Head of caudate nucleus (tissue), 42 donors: ENCODE data around the gene NOXA1.

Experiments
- DNase-seq, 42 donors: peaks; one replicate each; pipeline versions ENCODE4 v3.0.0 to v3.0.0-alpha.2; 2020 to 2021; ENCODE audit warnings: mixed read lengths in 7 of 42
- intact Hi-C: fragments of 100-400 bp; cut with DNase I; formaldehyde crosslinking; loops from one replicate; pipeline ENCODE4 v1.15.0; 2022

The NOXA1 gene

GRCh38 chr9:137416563-137417151 lies 6.5 kb upstream of the NOXA1 start:
- DNase-seq, result no peak
- intact Hi-C loops, result no loop called here

GRCh38 chr9:137417161-137418021 lies 5.8 kb upstream of the NOXA1 start:
- intact Hi-C loops, result no loop called here
- DNase-seq, result peak in 2 of 42 donors; percentile 16 to 32

GRCh38 chr9:137421838-137422603 lies 1.2 kb upstream of the NOXA1 start:
- intact Hi-C loops, result loop anchor here (10.0 kb wide), 1 partner anchor 117 kb away; the partner anchor contains the start of gene NRARP
- DNase-seq, result no peak

GRCh38 chr9:137423514-137424291 lies 510 bp downstream of the NOXA1 start:
- DNase-seq, result peak in 7 of 42 donors; percentile 13 to 58 (median 32)
- intact Hi-C loops, result loop anchor here (10.0 kb wide), 1 partner anchor 119 kb away; the partner anchor contains the start of gene NRARP

GRCh38 chr9:137426018-137426681 lies 3.0 kb downstream of the NOXA1 start:
- intact Hi-C loops, result loop anchor here (10.0 kb wide), 1 partner anchor 121 kb away; the partner anchor contains the start of gene NRARP
- peak in 1 of 42 donors; percentile 3 for DNase-seq

GRCh38 chr9:137427454-137428310 lies 4.5 kb downstream of the NOXA1 start:
- intact Hi-C loops, result loop anchor here (10.0 kb wide), 1 partner anchor 123 kb away; the partner anchor contains the start of gene NRARP
- no peak for DNase-seq

- DNase-seq, result no peak
- intact Hi-C loops, result loop anchor here (10.0 kb wide), 1 partner anchor 123 kb away; the partner anchor contains the start of gene NRARP
These were observed 5.1 kb downstream of the NOXA1 start for GRCh38 chr9:137428311-137428630.

- no peak for DNase-seq
- intact Hi-C loops, result loop anchor here (10.0 kb wide), 1 partner anchor 124 kb away; the partner anchor contains the start of gene NRARP
These were observed 5.8 kb downstream of the NOXA1 start for GRCh38 chr9:137428841-137429545.

GRCh38 chr9:137429546-137429890 lies 6.3 kb downstream of the NOXA1 start:
- no peak for DNase-seq
- intact Hi-C loops, result loop anchor here (10.0 kb wide), 1 partner anchor 125 kb away; the partner anchor contains the start of gene NRARP

GRCh38 chr9:137429974-137430722 lies 7.0 kb downstream of the NOXA1 start:
- intact Hi-C loops, result loop anchor here (10.0 kb wide), 1 partner anchor 125 kb away; the partner anchor contains the start of gene NRARP
- DNase-seq, result no peak

- DNase-seq, result peak in 1 of 42 donors; percentile 3
- intact Hi-C loops, result no loop called here
These were observed 7.7 kb downstream of the NOXA1 start for GRCh38 chr9:137430723-137431415.

- intact Hi-C loops, result no loop called here
- peak in 15 of 42 donors; percentile 48 to 73 (median 57) for DNase-seq
These were observed 8.3 kb downstream of the NOXA1 start for GRCh38 chr9:137431416-137431931.

GRCh38 chr9:137432687-137433348 lies 9.6 kb downstream of the NOXA1 start:
- intact Hi-C loops, result no loop called here

GRCh38 chr9:137433349-137433915 lies 10.2 kb downstream of the NOXA1 start:
- intact Hi-C loops, result no loop called here
- no peak for DNase-seq

More at GRCh38 chr9:137432687-137433348, 9.6 kb downstream of the NOXA1 start:
- DNase-seq, result no peak
